ENCODE data around the gene DOCK10.

The DOCK10 gene

DNA sequence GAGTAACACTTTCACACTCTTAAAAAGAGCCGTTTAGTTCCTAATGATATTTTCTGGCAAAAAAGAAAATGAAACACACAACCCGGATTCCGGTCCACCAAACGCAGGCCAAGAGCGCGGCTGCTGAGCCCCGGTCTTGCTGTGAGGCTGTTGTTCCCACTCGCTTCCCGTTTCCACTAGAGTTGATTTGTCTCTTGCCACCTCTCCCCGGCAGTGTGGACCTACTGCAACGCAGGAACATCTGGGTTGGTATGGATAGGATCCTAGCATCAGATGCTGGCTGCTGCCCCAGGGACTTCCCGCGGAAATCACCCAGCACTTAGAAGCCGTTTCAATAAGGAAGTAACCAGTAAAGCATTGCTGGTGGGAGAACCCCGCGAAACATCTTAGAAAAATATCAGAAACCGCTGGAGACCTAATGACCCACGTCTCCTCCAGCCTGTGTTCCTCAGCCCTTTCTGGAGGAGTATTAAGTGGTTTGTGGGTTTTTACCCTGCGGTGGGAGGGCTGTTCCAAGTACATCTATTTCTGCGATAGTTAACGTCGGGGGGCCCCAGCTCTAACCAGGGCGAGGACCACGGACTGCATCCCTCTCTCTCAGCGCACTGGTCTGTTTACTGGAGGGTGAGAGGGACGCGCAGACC is 939 bp downstream of the DOCK10 start:
- peak; percentile 43 for DNase-seq (ENCODE audit: low spot score)

DNA sequence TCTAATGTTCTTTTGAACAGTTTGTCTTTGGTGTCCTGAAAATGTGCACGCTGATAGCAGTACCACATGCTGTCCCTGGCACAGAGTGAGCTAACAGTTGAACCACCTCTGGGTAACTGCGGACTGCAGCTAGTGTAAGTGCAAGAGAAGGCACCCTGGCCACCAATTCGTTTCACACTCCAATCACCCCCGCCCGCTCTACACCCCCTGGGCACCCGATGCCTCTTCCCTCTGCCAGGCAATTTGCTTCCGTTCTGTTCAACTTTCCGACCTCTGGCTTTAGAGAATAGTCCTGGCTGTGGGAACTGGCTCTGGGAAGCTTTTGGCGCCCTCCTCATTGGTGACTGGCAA is 1.4 kb downstream of the DOCK10 start:
- peak; percentile 20 for DNase-seq (ENCODE audit: low spot score)

DNA sequence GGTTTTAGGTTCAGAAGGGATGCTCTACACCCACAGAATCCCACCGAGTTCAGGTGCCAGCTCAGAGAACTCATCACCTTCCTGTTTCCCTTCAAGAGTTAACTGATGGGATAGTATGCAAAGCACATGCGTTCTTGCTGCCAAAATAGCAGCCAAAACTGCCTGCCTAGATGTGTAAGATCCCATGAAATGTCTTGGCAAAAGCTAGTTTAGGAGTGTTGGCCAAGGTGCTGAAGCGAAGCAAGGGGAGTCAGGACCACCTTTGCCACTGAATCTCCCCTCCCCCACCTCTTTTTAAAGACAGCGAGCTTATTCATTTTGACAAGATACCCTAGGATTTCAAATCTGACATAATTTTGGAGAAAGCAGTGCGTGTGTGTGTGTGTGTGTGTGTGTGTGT is 2.1 kb downstream of the DOCK10 start:
- no peak for DNase-seq (ENCODE audit: low spot score)

DNA sequence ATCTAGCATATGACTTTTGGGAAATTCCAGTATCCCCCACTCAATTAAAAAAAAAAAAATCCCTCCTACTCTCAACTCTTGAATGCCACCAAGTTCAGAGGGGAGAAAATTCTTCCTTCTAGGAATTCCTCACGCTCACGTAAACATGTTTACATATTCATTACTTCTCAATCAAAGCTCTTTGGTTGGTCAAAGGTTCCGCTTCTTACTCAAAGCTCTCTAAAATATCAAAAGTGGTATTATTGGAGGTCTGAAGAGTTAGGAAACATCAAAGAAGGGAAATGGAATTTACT is 4.1 kb downstream of the DOCK10 start:
- no peak for DNase-seq (ENCODE audit: low spot score)

DNA sequence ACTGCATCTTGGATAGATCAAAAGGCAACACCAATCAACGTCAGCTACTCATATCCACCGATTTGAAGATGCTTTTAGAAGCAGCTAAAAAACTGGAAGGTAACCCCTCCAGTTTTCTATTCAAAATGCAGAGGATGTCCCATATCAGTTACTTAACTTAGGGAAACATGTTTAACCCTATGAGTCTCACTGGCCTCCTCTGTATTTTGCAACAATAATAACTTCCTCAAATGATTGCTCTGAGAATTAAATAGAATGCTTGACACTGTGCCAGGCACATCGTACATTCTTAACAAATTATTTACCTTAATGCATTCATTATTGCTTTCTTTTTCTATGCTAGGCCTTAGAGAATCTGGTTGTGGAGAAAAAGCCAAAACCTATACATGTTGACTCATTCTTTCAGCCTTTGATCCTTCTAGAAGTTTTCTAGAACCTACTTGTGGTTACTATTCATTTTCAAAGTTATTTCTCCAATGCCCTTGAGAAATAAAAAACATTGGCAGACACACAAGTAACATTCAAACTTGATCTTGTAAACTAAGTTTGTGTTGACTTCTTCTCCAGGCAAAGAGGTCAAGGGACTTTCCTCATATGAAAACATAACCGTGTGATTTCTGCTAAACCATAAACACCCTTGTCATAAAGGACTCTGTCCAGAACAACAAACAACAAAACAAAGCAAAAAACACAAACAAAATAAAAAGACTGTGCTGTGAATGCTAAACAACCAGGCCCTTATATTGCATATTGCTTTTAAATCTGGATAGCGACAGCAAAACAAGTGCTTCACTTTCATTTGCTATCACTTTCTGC is 4.6 kb downstream of the DOCK10 start:
- DNase-seq (ENCODE audit: low spot score), result no peak

DNA sequence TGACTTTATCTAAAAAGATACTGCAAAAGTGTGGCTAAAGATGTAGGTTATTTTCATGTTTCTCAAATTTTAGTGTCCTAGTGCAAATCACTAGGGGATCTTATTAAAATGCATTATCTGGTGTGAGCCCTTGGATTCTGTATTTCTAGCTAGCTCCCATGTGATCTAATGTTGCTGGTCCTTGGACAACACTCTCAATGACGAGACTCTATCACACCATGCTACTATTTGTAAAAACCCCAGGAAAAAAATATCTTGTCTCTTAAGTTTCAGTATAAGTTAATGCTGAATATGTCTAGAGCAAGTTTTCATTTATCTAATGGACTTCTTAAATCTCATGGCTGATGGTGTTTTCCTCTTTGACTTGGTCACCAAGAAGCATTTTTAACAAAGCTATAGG is 5.8 kb downstream of the DOCK10 start:
- DNase-seq (ENCODE audit: low spot score), result no peak

DNA sequence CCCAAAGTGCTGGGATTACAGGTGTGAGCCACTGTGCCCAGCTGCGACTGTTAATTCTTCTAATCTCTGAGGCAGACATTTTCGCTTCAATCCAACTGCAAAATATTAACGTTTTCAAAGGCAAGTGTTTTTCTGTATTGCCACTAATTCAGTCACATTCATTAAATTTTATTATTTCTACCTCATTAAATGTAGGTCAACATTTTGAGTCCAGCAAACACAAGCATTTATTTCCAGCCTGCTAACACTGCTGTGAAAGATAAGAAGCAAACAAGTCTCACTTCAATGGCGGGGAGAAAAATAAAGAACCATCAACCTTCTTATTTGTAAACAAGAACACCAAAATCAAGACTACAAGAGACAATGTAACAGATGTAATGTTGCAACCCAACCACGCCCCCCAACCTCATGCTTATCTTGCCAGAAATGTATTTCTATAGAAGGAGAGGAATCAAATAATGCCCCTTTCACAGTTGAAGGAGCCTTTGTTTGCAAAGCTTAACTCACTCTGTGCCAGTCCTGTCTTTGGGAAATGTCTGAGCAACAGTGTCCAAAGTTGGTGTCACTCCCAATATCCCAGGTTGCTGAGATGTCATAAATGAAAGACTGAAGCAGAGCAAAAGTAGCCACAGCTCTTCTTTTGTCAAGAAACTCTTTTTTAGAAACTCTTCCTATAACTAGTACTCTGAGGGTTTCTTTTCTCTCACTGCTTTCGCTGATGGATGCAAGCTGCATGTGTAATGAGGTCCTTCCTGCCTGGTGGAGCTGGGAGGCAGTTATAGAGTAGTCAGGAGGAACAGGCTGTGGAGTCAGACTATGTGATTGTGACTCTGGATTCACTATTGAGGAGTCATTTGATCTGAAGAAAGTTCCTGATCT is 8.6 kb downstream of the DOCK10 start:
- DNase-seq (ENCODE audit: low spot score), result no peak

DNA sequence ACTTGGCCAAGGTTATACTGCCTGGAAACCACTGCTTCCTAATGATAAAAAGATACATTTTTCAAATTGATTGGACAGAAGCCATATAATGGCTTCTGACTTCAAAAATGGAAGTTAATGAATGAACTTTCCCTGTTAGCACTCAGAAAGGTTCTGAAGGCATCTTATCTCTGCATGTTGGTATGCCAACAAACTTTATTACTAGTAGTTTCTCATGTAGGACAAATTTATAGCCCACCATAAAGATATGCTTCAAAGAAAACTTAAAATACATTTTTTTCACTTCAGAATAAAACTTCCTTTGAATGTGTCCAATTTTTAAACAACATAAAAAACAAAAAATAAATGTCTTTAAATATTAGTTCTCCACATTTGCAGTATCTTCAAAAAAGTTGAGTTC is 10.0 kb downstream of the DOCK10 start:
- no peak for DNase-seq (ENCODE audit: low spot score)

DNA sequence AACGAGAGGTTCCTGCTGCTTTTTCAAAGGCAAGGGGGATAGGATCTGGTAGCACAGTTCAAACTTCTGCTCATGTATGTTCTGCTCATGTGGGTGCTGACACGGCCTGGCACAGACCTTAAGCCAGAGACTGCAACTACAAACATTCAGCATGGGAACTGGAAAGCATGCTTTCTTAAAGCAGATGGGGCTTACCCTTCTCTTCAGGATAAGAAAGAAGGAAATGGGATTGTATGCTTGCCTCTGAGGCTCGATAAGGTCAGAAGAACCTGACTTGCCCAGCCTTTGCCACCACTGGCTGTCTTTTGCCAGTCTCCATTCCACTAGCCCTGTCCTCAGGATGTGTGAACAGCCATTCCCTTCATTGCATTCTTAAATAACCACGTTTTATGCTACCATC is 10.7 kb downstream of the DOCK10 start:
- no peak for DNase-seq (ENCODE audit: low spot score)

DNA sequence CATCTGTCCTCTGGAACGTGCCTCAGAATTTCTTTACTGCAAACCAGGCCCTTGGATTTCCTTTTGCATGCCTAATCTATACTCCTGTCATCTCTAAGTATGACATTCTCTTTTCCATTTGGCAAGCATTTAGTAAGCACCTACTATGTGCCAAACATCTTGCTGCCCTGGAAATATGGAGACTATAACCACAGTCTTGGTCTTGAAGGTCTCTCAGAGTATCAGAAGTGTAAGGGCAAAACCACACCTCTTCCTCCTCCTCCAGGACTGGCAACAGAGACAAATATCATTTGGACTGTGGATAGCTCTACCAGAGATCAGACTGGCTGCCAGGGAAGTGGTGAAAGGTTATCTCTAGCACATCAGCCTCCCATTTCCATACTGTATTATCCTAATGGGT is 11.4 kb downstream of the DOCK10 start:
- DNase-seq (ENCODE audit: low spot score), result no peak

DNA sequence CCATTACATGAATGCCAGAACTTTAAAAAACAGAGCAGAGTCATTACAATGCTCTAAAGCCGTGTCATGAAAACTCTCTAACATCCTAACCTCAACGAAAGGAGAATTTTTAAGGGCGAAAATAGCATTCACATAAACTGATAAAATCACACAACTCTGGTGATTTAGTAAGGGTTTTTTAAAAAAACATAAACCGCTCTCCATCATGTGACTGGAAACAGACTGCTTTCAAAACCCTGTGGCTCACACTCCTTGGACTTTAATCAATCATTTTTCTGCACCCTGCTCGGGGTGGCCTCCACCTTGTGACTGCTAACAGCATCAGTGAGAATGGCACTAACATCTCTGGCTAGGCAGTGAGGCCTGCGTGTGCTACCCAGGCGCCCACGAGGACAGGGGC is 12.1 kb downstream of the DOCK10 start:
- no peak for DNase-seq (ENCODE audit: low spot score)

DNA sequence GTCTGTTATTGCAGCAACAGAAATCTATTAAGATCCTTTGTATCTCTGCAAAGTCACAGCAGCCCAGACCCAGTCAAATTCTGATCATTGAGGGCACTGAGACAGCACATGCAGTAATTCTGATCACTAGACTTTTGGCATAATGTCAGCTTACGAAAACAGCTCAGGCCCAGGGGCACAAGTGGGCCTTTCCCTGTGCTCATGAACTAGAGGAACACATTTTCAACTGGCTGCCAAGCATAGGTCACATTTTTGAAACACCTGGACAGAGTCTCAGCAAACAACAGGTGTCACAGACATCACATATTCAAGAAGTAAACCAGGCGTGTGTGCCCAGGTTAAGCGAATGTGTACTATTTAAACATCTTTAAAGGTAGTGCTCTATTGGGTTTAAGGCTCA is 13.7 kb downstream of the DOCK10 start:
- DNase-seq (ENCODE audit: low spot score), result no peak

DNA sequence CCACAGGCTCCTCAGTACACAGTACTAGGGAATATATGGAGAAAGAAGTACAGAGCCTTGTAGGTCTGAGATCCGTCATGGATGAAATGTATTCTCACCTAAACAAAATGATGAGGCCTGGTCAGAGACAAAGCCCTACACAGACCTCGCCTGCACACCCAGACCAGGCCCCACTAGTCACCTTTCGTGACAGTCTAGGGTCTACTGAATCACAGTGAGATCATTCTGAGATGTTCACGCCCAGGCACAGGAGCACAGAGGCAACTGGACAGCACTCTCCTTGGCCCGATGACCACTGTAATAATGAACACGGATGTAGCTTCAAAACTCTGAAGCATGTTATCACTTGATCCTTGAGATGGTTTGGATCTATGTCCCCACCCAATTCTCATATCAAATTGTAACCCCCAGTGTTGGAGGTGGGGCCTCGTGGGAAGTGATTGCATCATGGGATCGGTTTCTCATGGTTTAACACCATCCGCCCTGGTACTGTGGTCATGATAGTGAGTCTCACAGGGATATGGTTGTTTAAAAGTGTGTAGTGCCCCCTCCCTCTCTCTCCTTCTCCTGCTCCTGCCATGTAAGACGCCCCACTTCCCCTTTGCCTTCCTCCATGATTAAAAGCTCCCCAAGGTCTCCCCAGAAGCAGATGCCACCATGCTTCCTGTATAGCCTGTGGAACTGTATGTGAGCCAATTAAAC is 15.1 kb downstream of the DOCK10 start:
- no peak for DNase-seq (ENCODE audit: low spot score)

DNA sequence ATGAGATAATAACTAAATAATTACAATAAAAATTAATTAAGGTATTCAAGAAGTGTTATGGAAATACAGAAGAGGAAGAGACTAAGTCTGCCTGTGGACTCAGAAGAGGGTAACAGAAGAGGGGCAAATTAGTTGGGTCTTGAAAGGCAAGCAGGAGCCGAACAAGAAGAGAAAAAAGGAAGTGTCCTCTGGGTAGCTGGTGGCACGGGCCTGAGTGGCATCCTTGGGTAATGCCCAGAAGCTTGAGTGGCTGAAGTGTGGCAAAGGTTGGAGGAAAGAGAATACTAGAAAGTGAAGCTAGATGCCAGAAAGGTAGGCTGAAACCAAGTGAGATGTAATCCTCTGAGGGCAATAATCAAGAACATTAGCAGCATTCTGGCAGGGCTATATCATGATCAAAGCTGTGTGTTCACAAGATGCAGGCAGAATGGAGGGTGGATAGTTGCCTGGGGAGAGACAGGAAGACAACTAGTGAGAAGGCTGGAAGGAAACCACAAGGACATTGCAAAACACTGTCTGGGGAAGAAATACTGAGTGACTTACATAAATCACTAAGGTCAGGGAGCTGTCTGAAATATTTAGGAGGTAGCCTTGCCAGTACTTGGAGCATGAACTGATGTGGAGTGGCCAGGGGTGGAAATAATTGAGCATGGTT is 16.2 kb downstream of the DOCK10 start:
- peak; percentile 43 for DNase-seq (ENCODE audit: low spot score)

DNA sequence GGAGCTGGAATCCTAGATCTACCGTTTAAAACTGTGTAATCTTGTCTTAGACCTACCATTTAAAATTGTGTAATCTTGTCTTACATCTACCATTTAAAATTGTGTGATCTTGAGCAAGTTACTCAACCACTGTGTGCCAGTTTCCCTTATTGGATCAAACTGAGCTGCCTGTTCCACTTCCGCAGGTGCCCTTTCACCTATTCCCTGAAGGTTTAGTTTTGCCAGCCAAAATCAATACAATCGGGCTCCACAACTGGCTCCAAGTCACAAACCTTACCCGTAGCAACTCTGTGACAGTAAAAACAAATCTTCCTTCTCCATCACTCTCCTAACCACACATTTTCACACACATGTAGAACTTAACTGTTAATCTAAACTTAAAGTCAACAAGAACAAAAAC is 20.1 kb downstream of the DOCK10 start:
- no peak for DNase-seq (ENCODE audit: low spot score)

DNA sequence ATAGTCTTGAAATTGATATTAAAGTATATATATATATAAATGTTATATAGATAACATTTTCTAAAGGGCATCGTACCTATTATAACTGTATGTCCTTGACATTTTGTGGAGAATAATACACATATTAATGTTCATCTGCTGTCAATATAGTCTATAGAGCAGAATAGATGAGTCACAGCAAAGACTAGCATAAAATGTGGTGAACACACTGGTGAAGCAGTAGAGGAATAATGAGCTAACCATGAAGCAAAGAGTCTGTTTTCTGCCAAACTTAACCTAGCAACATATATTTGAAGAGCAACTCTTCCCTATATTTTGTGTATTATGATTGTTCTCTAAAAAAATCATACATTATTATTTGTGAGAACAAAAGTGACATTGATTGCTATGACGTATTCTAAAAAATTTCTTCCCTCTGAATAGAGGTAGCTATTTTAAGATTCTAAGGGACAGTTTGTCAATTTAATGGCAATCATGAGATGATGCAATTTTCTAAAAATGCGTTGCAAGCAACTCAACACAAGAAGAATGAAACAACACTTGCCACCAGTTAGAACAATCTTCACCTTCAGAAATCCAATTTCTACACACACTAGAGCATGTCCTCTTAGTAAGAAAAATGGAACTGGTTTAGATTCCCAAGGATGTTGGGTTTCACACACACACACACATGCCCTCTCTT is 22.0 kb downstream of the DOCK10 start:
- no peak for DNase-seq (ENCODE audit: low spot score)

DNA sequence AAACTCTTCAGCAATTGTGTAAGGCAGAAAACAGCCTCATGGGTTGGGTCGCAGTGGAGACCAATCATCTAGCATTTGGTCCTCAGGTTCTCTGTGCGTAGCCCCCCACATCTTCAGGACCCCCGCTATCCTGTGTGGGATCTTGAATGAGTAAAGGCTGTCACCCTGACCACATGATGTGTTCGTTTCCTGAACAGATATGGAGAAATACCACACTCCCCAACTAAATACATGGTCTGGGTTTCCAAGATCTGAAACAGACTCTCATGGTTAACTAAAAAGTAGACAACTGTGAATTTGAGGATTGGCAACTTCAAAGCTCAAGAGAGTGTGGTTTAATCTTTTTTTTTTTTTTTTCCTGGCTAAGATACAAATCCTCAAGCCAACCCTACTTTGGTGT is 23.2 kb downstream of the DOCK10 start:
- DNase-seq (ENCODE audit: low spot score), result no peak

DNA sequence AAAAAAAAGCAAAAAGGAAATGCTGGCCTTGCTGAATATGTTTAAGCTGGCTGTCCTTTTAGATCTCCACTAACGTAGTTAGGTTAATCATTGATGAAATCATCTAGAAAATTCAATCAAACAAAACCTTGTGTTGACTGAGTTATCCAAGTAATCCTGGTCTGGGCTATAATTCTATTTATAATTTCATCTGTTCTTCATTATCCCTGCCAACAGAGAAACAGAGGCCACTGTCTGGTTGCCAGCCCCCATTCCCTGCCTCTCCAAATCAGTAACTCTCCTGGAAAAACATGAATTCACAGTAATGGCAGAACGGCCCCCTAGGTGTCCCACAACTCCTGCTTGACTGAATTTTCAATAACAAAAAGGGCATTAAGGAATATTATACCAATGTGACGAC is 24.6 kb downstream of the DOCK10 start:
- no peak for DNase-seq (ENCODE audit: low spot score)

DNA sequence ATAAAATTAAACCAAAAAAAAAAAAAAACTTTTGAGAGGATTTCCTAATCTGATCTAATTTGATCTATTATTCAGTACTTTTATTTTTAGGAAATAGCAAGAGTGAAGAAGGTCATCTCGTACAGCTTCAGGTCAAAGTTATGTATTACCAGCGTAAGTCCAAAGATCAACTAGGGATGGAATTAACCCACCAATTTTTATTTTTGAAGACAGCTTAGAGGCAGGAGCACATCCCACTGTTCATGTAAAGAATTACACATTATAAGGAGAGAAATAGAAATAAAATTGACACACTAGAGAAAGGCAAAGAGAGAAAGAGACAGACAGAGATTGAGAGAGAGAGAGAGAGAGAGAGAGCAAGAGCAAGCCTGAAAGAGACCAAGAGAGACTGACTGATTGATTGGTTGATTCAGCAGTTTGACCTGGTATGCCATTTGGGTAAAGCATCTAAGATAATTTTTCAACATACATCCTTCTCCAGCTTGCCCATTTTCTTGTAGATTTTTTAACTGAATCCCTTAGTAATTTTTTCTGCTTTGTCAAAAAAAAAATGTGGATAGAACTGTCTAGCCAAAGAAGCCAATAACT is 25.1 kb downstream of the DOCK10 start:
- no peak for DNase-seq (ENCODE audit: low spot score)

DNA sequence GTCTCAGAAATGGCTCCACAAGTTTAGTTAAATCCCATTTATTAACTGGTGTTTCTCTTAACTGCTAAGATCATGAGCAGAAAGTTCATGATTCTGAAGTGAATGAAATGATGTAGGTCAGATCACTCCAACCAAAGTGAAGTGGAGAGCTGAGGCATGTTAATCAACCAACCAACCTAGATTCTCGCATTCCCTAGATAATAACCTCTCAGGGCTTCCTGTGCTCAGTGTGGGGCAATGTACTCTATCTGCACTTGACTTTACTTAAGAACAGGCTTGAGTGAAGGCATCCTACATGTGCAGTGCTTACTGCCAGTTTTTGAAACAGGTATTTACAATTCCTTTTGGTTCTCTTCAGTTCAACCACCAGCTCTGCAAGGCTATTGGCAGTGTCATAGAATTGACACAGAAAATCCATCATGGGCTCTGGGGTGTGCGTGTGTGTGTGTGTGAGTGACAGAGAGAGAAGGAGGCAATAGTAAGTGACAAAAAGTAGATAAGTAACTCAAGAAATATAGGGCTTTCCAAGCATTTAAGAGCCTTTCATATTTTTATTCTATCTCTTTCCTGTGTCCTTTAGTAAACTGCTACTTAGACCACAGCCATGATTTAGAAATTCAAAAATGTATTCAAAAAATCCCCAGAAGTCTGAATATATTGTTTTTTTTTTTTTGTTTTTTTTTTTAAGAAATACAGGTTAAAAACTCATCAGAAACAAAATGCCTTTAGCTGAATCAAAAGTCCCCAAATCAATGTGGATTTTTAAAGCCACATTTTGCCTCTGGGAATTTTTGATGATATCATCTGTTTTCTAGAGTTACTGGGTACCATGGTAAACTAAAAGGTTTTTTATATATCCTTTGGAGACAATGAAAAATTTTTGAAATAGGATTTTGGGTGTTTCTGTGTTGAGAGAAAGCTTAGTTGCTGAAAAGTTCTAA is 28.6 kb downstream of the DOCK10 start:
- DNase-seq (ENCODE audit: low spot score), result no peak
